PC-9 (cell line): Measurements from ENCODE around the gene NMNAT2.

Experiments
- EZH2 ChIP-seq: fragments of 200-600 bp; sonication (generic); IDR thresholded peaks from 2 replicates; pipeline ENCODE4 v1.8.0; 2017; ENCODE audit warnings: antibody characterized with exemption, low read depth
- TF ChIP-seq, protein P1 (sequence below): fragments of 200-600 bp; sonication (generic); conservative IDR thresholded peaks from 2 replicates; pipeline ENCODE4 v1.6.1; 2017; ENCODE audit warnings: mixed run types, antibody characterized with exemption, mild to moderate bottlenecking, moderate library complexity

DNA sequence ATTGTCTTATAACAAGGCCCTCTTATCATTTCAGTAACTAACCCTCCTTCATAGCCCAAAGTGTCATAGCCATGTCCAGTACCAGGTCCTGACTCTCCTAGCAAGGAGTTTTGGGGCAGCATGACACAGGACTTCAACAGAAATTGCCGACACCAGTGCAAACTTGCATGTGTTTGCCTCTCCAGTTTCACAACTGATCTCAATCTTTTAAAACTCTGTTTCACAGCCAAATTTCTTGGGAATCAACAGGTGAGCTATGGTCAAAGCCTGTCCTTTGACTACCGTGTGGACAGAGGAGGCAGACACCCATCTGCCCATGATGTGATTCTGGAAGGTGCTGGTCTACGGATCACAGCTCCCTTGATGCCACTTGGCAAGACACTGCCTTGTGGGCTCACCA, 195.3 kb downstream of the NMNAT2 start:
- no peak for TF ChIP-seq EZH2
- TF ChIP-seq, protein P1, sequence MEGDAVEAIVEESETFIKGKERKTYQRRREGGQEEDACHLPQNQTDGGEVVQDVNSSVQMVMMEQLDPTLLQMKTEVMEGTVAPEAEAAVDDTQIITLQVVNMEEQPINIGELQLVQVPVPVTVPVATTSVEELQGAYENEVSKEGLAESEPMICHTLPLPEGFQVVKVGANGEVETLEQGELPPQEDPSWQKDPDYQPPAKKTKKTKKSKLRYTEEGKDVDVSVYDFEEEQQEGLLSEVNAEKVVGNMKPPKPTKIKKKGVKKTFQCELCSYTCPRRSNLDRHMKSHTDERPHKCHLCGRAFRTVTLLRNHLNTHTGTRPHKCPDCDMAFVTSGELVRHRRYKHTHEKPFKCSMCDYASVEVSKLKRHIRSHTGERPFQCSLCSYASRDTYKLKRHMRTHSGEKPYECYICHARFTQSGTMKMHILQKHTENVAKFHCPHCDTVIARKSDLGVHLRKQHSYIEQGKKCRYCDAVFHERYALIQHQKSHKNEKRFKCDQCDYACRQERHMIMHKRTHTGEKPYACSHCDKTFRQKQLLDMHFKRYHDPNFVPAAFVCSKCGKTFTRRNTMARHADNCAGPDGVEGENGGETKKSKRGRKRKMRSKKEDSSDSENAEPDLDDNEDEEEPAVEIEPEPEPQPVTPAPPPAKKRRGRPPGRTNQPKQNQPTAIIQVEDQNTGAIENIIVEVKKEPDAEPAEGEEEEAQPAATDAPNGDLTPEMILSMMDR, result no peak
